HG03175 (cell line): ENCODE results near the gene CHRNB4.

ENCODE experiments used
- ATAC-seq: cut with Tn5 transposase; IDR thresholded peaks from one replicate; pipeline ENCODE4 v1.9.1; 2021; ENCODE audit warnings: mild to moderate bottlenecking, moderate library complexity; ENCODE audit not compliant: unreplicated experiment

CHRNB4 gene

GRCh38 chr15:78668987-78669386, 28.0 kb upstream of the CHRNB4 start:
- ATAC-seq: no peak

- ATAC-seq: no peak
Measured at GRCh38 chr15:78667578-78668236, 26.7 kb upstream of the CHRNB4 start.

- no peak for ATAC-seq
Measured at GRCh38 chr15:78666010-78666409, 25.0 kb upstream of the CHRNB4 start.

- ATAC-seq: no peak
Measured at GRCh38 chr15:78663703-78664102, 22.7 kb upstream of the CHRNB4 start.

GRCh38 chr15:78662028-78662427, 21.0 kb upstream of the CHRNB4 start:
- no peak for ATAC-seq

GRCh38 chr15:78661001-78661400, 20.0 kb upstream of the CHRNB4 start:
- ATAC-seq: no peak

- ATAC-seq: no peak
Measured at GRCh38 chr15:78660584-78660983, 19.6 kb upstream of the CHRNB4 start.

- no peak for ATAC-seq
Measured at GRCh38 chr15:78658823-78659222, 17.8 kb upstream of the CHRNB4 start.

GRCh38 chr15:78654272-78654671, 13.3 kb upstream of the CHRNB4 start:
- ATAC-seq: no peak

GRCh38 chr15:78651930-78652615, 11.1 kb upstream of the CHRNB4 start:
- ATAC-seq: no peak

GRCh38 chr15:78651007-78651406, 10.0 kb upstream of the CHRNB4 start:
- no peak for ATAC-seq

GRCh38 chr15:78650022-78650421, 9.0 kb upstream of the CHRNB4 start:
- ATAC-seq: no peak

GRCh38 chr15:78645009-78645408, 4.0 kb upstream of the CHRNB4 start:
- no peak for ATAC-seq

- no peak for ATAC-seq
Measured at GRCh38 chr15:78642331-78642730, 1.3 kb upstream of the CHRNB4 start.

GRCh38 chr15:78641749-78642275, 802 bp upstream of the CHRNB4 start:
- ATAC-seq: no peak

- ATAC-seq: no peak
Measured at GRCh38 chr15:78640527-78641101, 396 bp downstream of the CHRNB4 start.

GRCh38 chr15:78638658-78639314, 2.2 kb downstream of the CHRNB4 start:
- no peak for ATAC-seq

- no peak for ATAC-seq
Measured at GRCh38 chr15:78637776-78638435, 3.1 kb downstream of the CHRNB4 start.

GRCh38 chr15:78636378-78636859, 4.6 kb downstream of the CHRNB4 start:
- ATAC-seq: no peak

GRCh38 chr15:78635346-78635745, 5.7 kb downstream of the CHRNB4 start:
- no peak for ATAC-seq
